Stimulated activated CD4-positive, alpha-beta T cell treated with anti-CD3 and anti-CD28 coated beads, Interleukin-15, amount 100 ng/mL, for 1 hour (primary cell): ENCODE results near the gene ETNK2.
"Not testable (repeated sequence)": the region's sequence is repeated elsewhere in the genome, so short reads cannot be mapped to it uniquely, and the experiment has no call there.

Experiments
- DNase-seq, 2 donors: peaks; one replicate each; pipeline ENCODE4 v3.0.0-alpha.2; 2020; ENCODE audit warnings: low read depth in 1 of 2, low spot score in 1 of 2

The ETNK2 gene

DNA sequence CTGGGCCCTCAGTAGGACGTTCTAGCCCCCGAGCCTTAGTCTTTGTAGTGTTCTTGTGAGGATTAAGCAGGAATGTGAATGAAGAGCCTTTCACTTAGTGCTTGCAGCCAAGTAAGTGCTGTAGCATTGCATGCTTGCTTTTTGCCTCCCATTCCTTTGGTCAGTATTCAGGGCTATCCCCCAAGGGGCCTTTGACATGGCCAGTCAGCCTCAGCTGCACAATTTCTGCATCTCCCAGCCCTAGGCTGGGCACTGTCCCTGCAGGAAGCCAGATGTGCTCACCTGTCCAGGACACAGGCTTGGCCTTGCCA is 48.5 kb downstream of the ETNK2 start:
- no peak for DNase-seq

DNA sequence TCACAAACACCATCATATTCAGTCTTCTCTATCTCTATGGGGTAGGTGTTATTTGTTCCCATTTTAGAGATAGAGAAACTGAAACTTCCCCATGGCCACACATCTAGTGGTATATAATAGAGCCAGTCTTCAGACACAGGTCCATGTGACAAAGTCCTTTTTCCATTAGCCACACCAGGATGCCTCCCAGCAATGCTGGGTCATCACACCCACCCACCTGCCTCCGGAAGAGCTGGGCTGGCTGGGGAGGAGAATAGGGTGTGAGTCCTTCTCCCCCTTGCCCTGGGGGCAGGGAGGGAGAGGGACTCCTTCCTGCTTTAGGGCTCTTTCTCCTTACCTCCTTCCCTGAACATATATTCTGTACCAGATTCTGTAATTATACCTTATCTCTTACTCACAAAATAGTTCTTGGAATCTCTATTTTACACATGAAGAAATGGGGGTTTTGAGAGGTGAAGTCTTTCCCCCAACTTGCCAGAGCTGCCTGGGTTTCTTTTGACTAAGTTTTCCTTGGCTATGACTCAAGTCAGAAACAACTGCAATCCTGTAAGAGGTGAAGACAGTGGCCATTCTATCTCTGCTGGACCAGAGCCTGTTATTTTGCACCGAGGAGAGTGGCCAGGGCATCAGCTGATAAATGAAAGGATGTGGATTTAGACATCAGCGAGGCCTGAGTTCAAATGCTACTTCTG is 49.0 kb downstream of the ETNK2 start:
- DNase-seq = no peak

DNA sequence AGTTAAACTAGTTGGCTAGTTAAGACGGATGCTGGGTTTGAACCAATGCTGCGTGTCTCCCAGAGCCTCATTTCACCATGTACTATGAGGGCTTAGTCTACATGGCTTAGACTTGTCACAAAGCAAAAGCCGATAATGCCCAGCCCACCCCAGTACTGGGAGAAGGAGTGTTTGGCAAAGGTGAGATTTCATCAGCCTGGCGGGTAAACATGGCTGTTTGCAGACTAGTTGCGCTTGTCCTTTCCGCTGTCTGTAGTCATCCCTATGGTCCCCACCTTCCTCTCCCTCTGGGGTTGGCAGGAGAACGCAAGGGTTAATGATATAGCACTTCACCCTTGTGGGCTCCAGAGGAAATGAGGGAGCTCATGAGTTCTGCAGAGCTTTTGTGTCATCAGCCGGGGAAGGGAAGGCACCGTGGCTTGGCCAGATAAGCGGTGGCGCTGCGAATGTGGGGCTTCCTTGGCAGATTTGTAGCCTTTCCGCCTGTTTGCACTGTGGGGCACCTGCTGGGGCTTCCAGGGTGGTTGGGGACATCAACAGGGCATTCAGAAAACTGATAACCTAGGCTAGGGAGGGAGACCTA is 49.7 kb downstream of the ETNK2 start:
- DNase-seq = no peak

DNA sequence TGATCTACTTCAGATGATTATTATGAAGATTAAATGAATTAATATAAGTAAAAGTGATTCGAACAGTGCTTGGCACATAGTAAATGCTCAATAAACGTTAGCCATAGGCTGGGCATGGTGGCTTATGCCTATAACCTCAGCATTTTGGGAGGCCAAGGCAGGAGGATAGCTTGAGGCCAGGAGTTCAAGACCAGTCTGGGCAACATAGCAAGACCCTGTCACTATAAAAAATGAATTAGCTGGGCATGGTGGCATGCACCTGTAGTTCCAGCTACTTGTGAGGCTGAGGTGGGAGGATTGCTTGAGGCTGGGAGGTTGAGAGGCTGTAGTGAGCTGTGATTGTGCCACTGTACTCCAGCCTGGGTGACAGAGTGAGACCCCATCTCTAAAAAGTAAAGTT is 52.1 kb downstream of the ETNK2 start:
- not testable (repeated sequence) for DNase-seq

DNA sequence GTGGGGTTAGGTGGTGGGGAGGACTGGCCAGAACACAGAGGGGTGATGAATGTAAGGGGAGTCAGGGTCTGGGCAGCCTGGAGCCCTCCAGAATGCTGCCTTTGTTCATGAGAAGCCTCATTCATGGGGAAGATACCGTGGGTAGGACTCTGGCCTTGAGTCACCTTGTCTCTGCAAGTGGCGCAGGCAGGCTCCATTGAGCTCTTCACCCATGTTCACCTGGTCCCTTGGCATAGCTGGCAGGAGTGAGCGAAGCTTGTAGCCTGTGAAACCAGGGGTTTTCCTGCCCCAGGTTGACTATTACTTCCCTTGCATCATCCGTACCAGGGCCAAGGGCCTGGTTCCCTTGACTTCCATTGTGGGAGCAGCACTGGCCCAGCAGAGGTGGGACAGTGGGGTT is 53.2 kb downstream of the ETNK2 start:
- no peak for DNase-seq

DNA sequence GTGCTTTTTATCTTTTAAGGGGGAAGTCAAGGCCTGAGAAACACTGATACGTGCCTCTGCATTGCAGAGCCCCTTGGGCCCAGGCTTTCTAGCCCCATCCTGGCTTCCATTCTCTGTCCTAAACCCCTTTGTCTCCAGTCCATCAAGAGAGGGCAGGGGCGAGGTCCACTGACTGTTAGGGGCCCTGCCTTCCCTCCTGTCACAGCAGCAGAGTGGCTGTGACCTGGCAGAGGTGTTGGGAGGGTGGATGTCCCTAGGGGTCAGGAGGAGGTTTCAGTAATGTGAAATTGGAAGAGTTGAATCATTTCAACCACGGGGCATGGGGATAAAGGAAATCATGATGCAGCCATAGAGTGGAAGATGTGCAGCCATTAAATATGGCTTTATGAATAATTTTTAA is 54.9 kb downstream of the ETNK2 start:
- no peak for DNase-seq

DNA sequence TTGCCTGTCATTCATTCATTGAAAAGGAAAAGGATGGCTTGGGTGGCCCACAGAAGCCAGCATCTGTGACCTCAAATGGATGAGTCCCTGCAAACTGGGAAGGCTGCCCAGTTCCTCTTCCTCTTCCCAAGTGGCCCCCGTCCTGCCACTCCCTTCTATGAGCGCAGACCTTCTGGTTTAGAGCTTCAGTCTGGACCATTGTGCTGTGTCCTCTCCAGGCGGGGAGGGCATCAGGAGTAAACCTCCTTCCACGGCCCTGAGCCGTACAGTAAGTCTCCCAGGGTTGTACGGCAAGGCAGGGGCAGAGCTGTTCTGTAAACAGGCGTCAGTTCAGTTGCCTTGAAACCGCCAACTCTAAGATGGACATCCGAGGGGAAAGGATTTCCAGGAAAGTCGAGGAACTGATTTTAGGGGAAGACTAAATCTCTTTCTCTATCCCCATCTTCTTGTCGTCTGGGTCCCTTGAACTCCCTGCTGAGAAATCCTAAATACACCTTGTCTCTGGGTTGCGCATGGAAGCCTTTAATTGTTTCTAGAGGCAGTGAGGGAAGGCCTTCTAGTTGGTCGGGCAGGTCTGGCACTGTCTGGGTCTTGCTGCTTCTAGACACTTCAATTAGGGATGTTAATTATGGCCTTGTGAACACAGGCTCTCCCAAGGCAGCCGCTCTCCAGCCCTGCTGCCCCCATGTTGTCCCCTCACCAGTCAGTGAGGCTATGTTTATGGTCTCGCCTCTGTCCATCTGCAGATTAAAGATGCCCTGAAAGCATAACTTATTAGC is 56.8 kb downstream of the ETNK2 start:
- no peak for DNase-seq

DNA sequence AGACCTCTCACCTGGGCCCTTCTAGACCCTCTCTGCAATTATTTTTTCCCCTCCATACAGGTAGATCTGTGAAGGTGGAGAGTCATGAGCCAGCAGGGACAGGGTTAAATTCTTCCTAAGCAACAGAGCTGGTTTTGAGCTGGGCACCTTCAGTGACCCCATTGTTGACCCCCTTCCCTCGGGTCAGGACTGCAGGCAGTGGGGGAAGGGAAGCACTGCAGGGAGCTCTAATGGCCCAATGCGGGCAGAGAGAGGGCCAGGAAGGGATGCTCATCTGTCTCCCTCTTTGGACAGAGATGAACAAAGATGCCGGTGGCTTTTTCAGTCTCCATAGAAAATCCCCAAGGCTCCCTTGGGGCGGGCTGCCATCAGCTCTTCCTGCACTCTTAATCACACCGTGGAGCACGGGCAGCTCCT is 57.5 kb downstream of the ETNK2 start:
- no peak for DNase-seq

DNA sequence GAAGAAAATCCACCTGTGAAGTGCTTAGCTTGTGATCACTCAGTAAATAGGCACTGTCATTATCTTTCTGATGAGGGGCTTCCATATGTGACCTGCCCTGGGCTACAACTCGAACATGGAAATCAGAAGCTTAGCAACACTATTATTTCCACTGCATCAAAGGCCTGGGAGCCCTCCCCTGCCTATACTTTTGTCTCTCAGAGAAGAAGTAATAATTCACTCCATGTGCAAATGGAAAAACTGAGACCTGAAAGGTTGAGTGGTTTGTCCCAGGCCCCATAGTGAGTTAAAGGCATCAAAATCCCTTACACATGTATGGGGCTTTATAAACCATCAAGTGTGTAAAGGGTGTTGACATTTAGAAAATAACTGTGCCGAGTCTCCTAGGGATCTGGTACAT is 58.1 kb downstream of the ETNK2 start:
- DNase-seq = no peak

DNA sequence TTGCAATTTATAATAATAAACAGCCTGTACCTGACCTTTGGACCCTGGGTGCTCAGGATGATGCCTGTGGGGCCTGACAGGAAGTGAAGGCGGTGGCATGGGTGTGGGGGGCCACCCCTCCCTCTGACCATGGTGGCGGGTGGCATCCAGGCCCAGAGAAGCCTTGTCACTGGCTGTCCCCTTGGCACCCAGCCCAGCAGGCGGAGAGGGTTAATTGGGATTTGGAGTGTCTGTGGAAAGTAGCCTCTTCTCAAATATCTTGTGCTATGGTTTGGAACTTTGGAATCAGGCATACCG is 58.5 kb downstream of the ETNK2 start:
- no peak for DNase-seq

DNA sequence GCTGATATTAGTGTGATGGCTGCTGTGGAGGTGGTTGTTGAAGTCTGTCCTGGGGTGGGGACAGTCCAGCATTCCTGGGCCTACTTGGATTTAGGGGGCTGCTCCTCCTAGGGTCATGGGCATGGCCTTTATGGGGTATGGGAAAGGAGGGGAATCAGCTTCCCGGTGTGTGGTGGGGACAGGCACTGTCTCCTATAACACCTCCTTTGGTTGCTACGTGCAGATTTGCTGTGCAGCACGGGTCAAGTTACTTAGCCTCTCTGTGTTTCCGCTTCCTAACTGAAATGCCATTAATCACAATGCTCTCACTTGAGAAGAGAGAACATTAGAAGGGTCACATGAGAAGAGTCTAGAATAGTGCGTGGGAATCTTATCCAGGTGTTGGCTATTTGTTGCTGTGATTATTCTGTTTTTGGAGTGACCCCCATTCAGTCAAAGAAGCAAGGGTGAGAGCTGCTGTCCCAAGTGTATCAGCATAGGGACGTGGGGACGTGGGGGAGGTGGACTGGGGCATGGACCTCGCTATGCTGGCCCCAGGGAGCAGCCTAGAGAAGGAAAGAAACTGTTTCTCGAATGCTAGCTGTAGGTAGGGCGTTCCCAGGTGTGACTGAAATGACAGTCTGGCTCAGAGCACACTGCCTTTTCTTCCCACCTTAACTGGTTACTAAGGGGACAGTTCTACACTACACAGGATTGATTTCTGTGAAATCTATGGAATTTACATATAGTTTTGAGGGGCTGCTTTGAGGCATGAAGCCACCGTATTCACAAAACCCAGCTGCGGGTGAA is 59.0 kb downstream of the ETNK2 start:
- no peak for DNase-seq

DNA sequence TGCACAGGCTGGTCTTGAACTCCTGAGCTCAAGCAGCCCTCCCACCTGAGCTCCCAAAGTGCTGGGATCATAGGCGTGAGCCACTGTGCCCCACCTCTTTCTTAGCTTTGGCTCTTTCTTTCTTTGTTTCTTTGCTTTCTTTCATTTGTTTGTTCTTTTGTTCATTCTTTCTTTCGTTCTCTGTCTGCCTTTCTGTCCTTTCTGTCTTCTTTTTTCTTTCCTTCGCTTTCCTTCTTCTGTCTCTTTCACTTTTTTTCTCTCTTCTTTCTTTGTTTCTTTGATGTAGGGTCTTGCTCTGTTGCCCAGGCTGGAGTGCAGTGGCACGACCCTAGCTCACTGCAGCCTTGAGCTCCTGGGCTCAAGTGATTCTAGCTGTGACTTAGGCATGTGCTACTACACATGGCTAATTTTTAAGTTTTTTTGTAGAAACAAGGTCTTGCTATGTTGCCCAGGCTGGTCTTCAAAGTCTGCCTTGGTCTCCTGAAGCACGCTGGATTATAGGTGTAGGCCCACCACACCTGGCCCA is 60.0 kb downstream of the ETNK2 start:
- no peak for DNase-seq

DNA sequence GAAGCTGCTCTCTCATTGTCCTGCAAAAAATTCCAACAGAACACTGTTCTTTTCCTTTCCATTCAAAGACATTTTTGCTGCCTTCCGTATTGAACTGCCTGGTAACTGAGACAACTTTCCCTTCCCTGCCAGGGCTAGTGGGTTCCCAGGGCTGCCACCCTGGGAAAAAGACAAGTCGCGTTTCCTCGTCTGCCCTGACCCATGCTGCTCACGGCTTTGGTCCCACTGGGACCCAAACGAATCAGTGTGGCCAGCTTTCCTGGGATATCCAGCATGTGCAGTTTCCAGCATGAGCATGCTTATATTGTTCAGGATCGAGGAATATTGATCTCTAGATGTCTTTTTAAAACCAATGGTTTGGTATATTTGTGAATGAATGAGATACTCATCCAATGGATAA is 60.8 kb downstream of the ETNK2 start:
- DNase-seq = no peak

DNA sequence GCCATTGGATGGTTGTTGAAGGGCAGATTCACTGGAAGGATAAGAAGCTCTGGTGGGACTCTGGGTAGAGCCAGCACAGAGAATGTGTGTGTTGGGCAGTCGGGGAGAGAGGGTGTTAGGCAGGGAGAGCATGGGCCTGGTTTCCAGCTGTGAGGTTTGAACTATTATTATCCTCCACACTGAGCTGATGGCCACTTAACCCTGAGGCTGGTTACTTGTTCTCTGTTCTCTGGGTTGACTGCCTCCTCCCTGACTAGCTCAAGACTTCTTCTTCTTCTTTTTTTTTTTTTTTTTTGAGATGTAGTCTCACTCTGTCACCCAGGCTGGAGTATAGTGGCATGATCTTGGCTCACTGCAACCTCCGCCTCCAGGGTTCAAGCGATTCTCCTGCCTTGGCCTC is 61.7 kb downstream of the ETNK2 start:
- not testable (repeated sequence) for DNase-seq

DNA sequence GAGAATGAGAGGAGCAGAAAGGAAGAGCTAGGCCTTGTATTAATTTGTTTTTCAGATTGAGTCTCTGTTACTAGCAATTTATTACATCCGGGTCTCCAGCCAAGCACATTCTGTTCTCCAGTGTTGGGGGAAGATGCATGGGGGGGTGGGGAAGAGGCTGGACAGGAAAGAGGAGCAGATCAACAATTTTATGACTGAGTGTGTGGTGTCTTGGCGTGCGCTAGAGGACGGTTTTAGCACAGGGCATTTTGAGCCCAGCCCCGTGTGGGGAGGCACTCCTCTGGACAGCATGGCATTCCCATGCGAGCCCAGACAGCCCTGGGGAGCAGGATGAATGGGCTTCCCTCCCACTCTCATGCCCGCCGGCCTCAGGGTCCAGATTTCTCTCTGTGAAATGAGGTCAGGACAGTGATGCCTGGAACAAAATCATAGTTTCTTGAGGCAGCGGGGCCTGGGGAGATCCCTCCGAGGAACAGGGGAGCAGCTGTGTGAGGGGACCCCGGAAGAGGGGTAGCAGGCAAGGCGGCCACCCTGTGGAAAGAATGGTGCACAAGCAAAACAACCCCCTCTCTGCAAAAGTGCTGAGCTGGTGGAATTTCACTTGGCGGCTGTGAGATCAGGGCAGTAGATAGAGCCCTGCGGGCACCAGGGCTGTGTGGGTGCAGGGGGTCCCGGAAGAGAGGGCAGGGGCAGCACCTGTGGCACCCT is 62.6 kb downstream of the ETNK2 start:
- DNase-seq = no peak

DNA sequence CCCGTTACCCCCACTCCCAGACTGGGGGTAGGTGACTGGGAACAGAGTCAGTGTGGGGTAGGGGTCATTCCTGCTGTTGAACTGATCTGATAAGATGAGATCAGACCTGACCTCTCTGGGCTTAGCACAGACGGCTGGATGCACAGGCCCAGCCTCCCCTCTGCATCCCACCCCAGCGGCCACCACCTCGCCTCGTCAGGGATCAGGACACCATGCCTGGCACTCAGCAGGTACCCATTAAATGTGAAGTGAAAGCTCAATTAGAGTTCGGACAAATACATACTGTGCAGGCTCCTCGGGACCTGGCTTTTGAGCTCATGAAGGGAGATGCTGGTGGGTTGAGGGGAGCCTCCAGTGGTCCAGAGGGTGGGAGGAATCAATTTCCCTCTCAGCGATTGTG is 63.2 kb downstream of the ETNK2 start:
- DNase-seq = no peak

DNA sequence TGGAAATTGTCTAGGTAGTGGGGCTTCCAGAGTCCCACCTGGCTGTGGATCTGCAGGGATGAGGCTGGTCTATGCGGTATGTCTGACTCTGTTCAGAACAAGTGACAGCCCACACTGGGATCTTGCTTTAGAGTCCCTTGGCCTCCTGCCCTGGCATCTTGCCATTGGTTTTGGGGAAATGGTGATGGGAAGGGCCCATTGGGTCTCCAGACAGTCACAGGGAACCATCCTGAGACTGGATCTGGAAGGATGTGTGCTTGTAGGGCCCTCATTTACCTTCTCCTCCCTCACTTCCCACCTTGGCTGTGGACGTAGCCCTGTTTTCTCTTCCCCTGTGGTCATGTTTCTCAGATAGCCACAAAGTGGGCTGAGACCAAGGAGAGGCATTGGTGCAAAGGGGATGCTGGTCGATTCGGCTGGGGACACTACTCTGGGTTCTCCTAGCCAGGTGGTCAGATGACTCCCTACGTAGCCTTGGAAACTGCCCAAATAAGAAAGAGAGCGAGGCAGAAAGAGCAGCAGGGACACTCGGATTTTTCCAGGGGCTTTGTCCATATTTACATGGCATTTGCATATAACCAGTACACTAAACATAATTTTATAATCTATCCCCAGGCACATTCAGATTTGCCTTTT is 63.8 kb downstream of the ETNK2 start:
- DNase-seq = no peak

DNA sequence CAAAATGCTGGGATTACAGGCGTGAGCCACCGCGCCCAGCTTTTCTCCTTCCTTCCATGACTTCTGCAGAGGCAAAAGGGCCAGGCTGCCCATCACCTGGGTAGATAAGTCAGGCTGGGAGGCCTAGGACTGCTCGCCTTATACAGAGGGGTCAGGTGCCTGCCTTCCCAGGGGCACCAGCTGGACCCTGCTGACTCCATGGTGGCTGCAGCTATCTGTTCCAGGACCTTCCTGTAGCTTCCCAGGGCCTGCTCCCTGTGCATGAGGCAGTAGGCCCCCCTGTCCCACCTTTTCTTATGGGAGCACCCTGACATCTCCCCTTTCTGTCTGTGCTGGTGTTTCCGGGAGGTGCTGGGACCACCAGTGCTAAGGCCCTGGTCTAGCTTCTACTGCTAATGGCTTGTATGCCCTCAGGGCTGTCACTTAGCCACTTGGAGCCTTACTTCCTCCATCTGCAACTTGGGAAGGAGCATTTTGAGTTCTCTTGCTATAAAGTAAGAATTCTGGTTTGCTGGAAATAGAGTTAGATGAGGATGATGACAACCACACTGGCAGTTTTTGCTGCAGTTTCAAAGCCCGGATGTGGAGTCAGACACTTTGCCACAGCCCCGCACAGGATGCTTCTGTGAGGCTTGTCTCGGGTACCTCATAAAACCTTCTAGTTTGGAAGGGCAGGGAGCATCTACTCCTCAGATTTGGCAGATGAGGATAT is 64.5 kb downstream of the ETNK2 start:
- no peak for DNase-seq

DNA sequence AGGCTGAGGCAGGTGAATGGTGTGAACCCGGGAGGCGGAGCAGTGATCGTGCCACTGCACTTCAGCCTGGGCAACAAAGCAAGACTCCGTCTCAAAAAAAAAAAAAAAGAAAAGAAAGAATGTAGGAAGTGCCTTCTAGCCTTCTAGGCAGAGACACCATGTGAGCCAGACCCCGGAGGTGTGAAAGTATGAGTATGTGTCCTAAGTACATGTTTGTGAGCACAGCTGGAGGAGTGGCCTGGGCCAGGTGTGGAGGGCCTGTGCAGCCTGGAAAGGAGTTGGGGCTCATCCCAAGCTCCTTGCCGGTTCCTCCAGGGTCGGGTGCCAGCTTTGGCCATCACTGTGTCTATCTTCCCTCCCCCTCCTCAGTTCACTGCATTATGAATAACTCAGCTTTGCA is 66.0 kb downstream of the ETNK2 start:
- no peak for DNase-seq

DNA sequence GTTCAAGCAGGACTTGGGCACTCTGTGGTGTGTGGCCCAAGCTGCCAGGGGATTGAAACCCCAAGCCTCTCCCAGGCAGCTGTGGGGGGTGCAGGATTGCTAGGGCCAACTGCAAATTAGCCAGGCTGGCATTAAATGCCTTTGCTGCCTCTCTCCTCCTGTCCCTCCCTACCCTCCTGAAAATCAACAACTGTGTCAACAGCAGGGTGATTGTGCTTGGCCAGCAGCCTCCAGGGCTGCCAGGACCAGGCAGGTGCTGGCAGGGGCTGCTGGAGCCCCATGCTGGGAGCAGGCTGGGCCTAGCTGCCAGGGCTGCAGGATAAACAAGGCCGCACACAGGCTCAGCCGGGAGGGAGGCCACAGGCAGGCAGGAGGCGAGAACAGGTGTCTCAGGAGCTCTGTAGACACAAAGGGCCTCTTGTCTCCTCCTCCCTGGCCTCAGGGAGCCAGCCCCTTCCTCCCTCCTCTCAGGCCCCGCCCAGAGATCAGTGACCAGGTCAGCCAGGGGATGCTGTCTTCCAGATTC is 67.5 kb downstream of the ETNK2 start:
- no peak for DNase-seq
